Esophagus squamous epithelium (tissue), 4 donors: ENCODE results near the gene PLCH2.

Experiments
- CTCF ChIP-seq, 6 experiments: fragments of 450-650 bp in 4 of 6; fragments of 200-600 bp in 2 of 6; sonication (generic) in 2 of 6; IDR thresholded peaks; one replicate each; pipeline ENCODE4 v1.5.1; 2016 to 2019; ENCODE audit warnings: antibody characterized with exemption in 6 of 6, mild to moderate bottlenecking in 4 of 6, moderate library complexity in 4 of 6
- POLR2A ChIP-seq, 4 donors: fragments of 450-650 bp; IDR thresholded peaks; one replicate each; pipeline ENCODE4 v1.6.1; 2017; ENCODE audit warnings: antibody characterized with exemption in 4 of 4, mild to moderate bottlenecking in 4 of 4, moderate library complexity in 3 of 4

- TF ChIP-seq POLR2A (IDR thresholded peaks at IDR 0.05) (no peak), CTCF (IDR thresholded peaks at IDR 0.05) (no peak)
Measured at GRCh38 chr1:2476061-2476999, at the start of gene PLCH2.
